ENCODE data around the gene DIO3.

Gene DIO3

DNA sequence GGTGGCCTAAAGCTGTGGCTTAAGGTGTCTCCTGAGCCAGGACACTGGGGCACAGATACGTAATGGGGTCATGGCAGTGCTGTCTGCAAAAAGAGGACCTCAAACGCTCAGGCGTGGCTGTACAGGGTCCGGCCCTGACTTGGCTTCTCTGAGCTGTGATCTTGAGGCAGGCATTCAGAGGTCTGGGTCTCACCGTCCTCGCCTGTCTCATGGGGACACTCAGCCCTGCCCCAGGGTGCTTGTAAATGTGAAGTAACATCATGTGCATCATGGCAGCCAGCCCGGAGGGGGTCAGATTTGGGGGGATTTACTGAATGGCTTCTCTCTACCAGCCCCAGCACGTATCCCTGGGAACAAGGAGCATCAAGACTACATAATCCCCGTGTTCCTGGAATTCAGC is 28.8 kb downstream of the DIO3 start:
- Histone ChIP-seq H3K4me3 (ENCODE audit: low read length) (no peak overlapping the region), H3K4me1 (ENCODE audit: control insufficient read depth, insufficient read depth, low read length) (no peaks in the 10 kb centered on the region), H3K9me3 (ENCODE audit: control insufficient read depth, insufficient read depth, low read length) (no peaks in the 10 kb centered on the region), H3K36me3 (ENCODE audit: control insufficient read depth, insufficient read depth, low read length) (no peaks in the 10 kb centered on the region), H3K27ac (ENCODE audit: low read length) (no peak overlapping the region), H3K27me3 (ENCODE audit: control insufficient read depth, insufficient read depth, low read length) (no peaks in the 10 kb centered on the region)
- WGBS (ENCODE audit: insufficient coverage, insufficient read length) = no CpG with 5 or more reads among the region's 9 CpGs
- no peak for DNase-seq (ENCODE audit: low read depth, low spot score)

DNA sequence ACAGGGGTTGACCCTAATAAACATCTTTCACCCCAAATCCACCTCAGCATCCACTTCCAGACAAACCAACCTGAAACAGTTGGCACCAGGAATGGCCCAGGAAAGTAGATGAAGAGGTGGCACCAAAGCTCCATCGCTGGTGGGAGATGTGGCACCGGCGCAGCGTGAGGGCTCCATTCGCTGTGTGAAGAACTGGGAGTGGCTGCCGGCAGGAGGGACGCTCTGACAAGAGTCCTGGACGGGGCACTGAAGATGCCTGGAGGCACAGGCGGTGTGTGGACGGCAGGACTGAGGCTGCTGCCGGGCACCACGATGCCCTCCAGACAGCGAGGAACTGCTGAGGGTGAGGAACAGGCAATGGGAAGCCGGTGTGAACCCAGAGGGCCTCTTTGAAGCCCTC is 29.3 kb downstream of the DIO3 start:
- DNase-seq (ENCODE audit: low read depth, low spot score) = no peak
- no peaks in the 10 kb centered on the region for H3K4me1 ChIP-seq (ENCODE audit: control insufficient read depth, insufficient read depth, low read length)
- no peak overlapping the region for H3K4me3 ChIP-seq (ENCODE audit: low read length)
- no peaks in the 10 kb centered on the region for H3K9me3 ChIP-seq (ENCODE audit: control insufficient read depth, insufficient read depth, low read length)
- WGBS (ENCODE audit: insufficient coverage, insufficient read length) = no CpG with 5 or more reads among the region's 14 CpGs
- H3K27ac ChIP-seq (ENCODE audit: low read length) = no peak overlapping the region
- no peaks in the 10 kb centered on the region for H3K36me3 ChIP-seq (ENCODE audit: control insufficient read depth, insufficient read depth, low read length)
- H3K27me3 ChIP-seq (ENCODE audit: control insufficient read depth, insufficient read depth, low read length) = no peaks in the 10 kb centered on the region

DNA sequence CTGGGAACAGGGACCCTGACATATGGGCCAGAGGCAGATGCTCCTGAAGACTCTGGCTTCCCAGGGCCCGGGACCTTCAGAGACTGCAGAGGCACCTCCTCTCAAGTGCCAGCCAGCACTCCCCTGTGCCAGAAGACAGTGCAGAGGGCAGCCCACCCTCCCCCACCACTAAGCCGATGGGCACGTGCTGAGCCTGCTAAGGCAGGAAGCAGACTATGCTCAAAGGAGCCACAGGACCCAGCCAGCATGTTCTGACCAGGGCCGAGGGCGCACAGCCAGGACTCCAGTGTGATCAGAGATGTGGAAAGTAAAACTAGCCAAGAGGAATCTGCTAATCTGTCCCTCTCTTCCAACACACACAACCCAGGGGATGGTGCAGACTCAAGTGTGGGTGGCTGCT is 29.8 kb downstream of the DIO3 start:
- Histone ChIP-seq H3K27me3 (ENCODE audit: control insufficient read depth, insufficient read depth, low read length) (no peaks in the 10 kb centered on the region), H3K4me1 (ENCODE audit: control insufficient read depth, insufficient read depth, low read length) (no peaks in the 10 kb centered on the region), H3K4me3 (ENCODE audit: low read length) (no peak overlapping the region), H3K27ac (ENCODE audit: low read length) (no peak overlapping the region), H3K9me3 (ENCODE audit: control insufficient read depth, insufficient read depth, low read length) (no peaks in the 10 kb centered on the region), H3K36me3 (ENCODE audit: control insufficient read depth, insufficient read depth, low read length) (no peaks in the 10 kb centered on the region)
- WGBS (ENCODE audit: insufficient coverage, insufficient read length) = no CpG with 5 or more reads among the region's 5 CpGs
- DNase-seq (ENCODE audit: low read depth, low spot score) = no peak

DNA sequence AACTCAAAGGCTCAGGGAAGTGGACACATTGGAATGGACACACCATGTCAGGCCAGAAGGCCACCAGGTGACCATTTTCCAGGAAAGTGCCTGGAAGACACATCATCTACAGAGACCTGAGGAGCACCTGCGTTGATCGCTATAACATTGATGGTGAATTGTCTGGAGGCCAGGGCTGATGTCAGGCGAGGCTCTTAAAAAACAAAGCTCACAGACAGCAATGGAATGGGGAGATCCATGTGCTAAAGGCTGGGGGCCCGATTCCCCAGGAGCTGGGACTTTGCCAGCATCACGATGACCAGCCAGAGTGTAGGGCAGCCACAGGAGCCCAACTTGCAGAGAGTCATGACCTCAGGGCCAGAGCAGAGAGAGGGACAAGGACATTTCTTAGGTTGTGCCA is 30.3 kb downstream of the DIO3 start:
- Histone ChIP-seq H3K9me3 (ENCODE audit: control insufficient read depth, insufficient read depth, low read length) (no peaks in the 10 kb centered on the region), H3K4me1 (ENCODE audit: control insufficient read depth, insufficient read depth, low read length) (no peaks in the 10 kb centered on the region), H3K27ac (ENCODE audit: low read length) (no peak overlapping the region), H3K4me3 (ENCODE audit: low read length) (no peak overlapping the region), H3K36me3 (ENCODE audit: control insufficient read depth, insufficient read depth, low read length) (no peaks in the 10 kb centered on the region), H3K27me3 (ENCODE audit: control insufficient read depth, insufficient read depth, low read length) (no peaks in the 10 kb centered on the region)
- no peak for DNase-seq (ENCODE audit: low read depth, low spot score)
- no CpG with 5 or more reads among the region's 5 CpGs for WGBS (ENCODE audit: insufficient coverage, insufficient read length)

DNA sequence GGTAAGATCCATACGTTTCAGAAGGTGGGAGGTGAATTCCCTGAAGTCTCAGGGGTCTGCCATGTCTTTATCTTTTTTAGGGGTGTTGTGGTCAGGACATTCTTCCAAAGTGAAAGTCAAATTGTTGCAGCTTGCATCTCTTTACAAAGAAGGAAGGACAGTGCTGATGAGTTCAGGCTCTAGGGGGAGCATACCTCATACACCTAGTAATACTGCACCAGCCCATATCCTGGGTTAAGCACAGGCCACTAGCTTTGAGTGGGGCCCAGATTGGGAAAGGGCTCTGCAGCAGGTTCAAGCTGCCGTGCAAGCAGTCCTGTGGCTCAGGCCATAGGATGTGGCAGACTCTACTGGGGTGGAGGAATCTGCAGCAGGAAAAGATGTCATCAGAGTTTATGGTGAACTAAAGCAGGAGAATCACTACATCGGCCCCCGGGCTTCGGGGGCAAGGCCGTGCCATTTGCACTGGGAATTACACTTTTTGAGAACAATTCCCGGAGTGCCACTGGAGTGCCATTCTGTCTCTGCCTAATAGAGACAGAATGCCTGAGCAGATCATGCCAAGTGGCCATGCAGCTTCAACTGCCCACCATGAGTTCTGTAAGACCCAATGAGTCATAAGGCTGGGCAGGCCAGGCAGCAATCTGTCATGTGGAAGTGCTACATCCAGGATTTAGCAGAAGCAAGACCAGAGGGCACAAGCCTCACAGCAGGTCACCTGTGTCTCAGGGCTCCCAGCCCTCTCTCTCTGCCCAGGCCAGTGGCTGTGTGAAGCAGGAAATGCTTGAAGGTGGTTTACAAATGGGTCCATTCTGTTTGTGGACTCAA is 32.3 kb downstream of the DIO3 start:
- Histone ChIP-seq H3K4me1 (ENCODE audit: control insufficient read depth, insufficient read depth, low read length) (no peaks in the 10 kb centered on the region), H3K9me3 (ENCODE audit: control insufficient read depth, insufficient read depth, low read length) (no peaks in the 10 kb centered on the region), H3K36me3 (ENCODE audit: control insufficient read depth, insufficient read depth, low read length) (no peaks in the 10 kb centered on the region), H3K27me3 (ENCODE audit: control insufficient read depth, insufficient read depth, low read length) (no peaks in the 10 kb centered on the region), H3K27ac (ENCODE audit: low read length) (no peak overlapping the region), H3K4me3 (ENCODE audit: low read length) (no peak overlapping the region)
- WGBS (ENCODE audit: insufficient coverage, insufficient read length) = no CpG with 5 or more reads among the region's 7 CpGs
- DNase-seq (ENCODE audit: low read depth, low spot score) = no peak

DNA sequence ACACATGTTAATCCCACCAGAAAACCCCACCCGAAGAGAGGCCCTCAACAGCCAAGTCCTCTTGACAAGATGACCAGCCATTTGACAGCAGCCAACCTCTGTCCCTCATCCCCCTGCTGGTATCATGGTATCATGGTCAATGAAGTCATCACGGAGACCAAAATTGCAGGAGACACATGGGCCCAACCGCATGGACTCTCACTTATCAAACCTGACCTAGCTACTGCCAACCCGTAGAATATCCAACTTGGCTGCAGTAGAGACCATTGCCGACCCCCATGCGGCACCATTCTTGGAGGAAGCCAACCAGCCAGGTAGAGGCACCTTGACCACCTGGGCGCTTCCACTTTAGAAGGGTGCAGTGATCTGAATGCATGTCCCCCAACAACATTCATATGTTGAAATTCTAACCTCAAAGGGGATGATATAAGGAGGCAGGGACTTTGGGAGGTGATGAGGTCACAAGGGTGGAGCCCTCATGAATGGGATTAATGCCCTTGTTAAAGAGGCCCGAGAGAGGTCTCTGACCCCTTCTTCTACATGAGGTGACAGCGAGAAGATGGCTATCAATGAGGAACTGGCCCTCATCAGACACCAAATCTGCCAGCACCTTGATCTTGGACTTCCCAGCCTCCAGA is 33.3 kb downstream of the DIO3 start:
- Histone ChIP-seq H3K9me3 (ENCODE audit: control insufficient read depth, insufficient read depth, low read length) (no peaks in the 10 kb centered on the region), H3K27me3 (ENCODE audit: control insufficient read depth, insufficient read depth, low read length) (no peaks in the 10 kb centered on the region), H3K27ac (ENCODE audit: low read length) (no peak overlapping the region), H3K4me1 (ENCODE audit: control insufficient read depth, insufficient read depth, low read length) (no peaks in the 10 kb centered on the region), H3K4me3 (ENCODE audit: low read length) (no peak overlapping the region), H3K36me3 (ENCODE audit: control insufficient read depth, insufficient read depth, low read length) (no peaks in the 10 kb centered on the region)
- no CpG with 5 or more reads among the region's 9 CpGs for WGBS (ENCODE audit: insufficient coverage, insufficient read length)
- no peak for DNase-seq (ENCODE audit: low read depth, low spot score)

DNA sequence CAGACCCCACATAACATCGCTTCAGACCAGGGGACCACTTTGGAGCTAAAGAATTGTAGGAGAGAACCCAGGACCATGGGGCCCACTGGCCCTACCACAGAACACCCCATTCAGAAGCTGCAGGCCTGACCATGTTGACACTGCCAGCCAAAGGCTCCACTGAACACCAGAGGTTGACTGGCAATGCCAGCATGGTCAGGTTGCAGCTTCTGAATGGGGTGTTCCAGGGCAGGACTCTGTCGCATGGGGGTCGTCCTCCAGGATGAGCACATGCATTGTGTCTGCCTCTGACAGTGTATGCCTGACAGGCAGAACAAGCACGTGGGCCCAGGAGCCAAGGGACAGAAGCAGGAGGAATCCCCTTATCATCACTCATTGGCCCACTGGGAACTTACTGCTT is 34.1 kb downstream of the DIO3 start:
- Histone ChIP-seq H3K9me3 (ENCODE audit: control insufficient read depth, insufficient read depth, low read length) (no peaks in the 10 kb centered on the region), H3K4me1 (ENCODE audit: control insufficient read depth, insufficient read depth, low read length) (no peaks in the 10 kb centered on the region), H3K27me3 (ENCODE audit: control insufficient read depth, insufficient read depth, low read length) (no peaks in the 10 kb centered on the region), H3K4me3 (ENCODE audit: low read length) (no peak overlapping the region), H3K36me3 (ENCODE audit: control insufficient read depth, insufficient read depth, low read length) (no peaks in the 10 kb centered on the region), H3K27ac (ENCODE audit: low read length) (no peak overlapping the region)
- WGBS (ENCODE audit: insufficient coverage, insufficient read length) = no CpG with 5 or more reads among the region's 4 CpGs
- DNase-seq (ENCODE audit: low read depth, low spot score) = no peak

DNA sequence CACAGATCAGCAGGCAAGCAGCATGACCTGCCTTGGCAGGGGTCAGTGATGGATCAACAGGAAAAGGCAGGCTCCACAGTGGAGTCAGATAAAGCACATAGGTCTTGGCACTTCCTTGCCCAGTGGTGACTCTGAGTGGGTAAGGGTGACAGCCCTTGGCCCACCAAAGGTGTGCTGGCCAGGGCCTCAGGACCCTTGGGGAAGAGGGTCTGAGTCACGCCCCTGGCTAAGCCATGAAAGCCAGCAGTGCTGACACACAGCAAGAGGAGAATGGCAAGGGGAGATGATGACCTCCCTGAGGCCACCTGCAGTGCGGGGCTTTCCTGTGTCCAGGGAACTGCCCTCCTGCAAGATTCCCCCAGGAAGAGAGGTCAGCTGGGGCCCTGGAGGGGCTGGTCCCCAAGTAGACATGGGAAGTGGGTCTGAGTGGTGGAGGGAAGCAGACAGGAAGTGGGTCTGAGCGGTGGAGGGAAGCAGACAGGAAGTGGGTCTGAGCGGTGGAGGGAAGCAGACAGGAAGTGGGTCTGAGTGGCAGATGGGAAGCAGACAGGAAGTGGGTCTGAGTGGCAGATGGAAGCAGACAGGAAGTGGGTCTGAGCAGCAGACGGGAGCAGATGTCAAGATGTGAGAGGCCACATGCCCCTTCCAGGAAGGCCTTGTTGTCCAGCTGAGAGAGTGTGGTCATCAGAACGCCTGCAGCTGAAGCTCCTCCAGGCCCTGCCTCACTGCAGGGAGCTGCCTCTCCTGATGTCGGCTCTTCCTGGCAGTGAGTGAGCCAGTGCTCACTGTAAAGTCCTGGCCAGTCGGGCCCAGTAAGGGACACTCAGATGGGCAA is 34.8 kb downstream of the DIO3 start:
- H3K27ac ChIP-seq (ENCODE audit: low read length) = no peak overlapping the region
- no CpG with 5 or more reads among the region's 8 CpGs for WGBS (ENCODE audit: insufficient coverage, insufficient read length)
- no peak for DNase-seq (ENCODE audit: low read depth, low spot score)
- H3K9me3 ChIP-seq (ENCODE audit: control insufficient read depth, insufficient read depth, low read length) = no peaks in the 10 kb centered on the region
- no peaks in the 10 kb centered on the region for H3K27me3 ChIP-seq (ENCODE audit: control insufficient read depth, insufficient read depth, low read length)
- no peaks in the 10 kb centered on the region for H3K4me1 ChIP-seq (ENCODE audit: control insufficient read depth, insufficient read depth, low read length)
- H3K36me3 ChIP-seq (ENCODE audit: control insufficient read depth, insufficient read depth, low read length) = no peaks in the 10 kb centered on the region
- no peak overlapping the region for H3K4me3 ChIP-seq (ENCODE audit: low read length)

DNA sequence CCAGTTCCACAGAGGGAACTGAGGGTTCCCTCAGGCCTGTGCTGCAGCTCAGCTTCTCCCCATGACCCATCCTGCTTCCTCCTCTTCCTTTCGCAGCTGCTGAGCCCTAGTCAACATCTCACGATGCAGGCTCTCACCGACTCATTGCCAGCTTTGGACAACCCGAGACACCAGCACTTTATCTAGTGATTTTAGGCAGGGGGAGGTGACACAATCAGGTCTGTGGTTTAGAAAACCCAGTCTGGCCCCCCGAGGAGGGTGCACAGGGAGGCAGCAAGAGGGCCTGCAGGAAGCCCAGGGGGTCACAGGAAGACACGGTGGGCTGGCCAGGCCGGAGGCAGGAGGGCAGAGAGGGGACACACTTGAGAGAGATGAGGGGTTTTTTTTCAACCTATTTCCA is 35.4 kb downstream of the DIO3 start:
- no peak for DNase-seq (ENCODE audit: low read depth, low spot score)
- Histone ChIP-seq H3K27me3 (ENCODE audit: control insufficient read depth, insufficient read depth, low read length) (no peaks in the 10 kb centered on the region), H3K4me1 (ENCODE audit: control insufficient read depth, insufficient read depth, low read length) (no peaks in the 10 kb centered on the region), H3K36me3 (ENCODE audit: control insufficient read depth, insufficient read depth, low read length) (no peaks in the 10 kb centered on the region), H3K27ac (ENCODE audit: low read length) (no peak overlapping the region), H3K9me3 (ENCODE audit: control insufficient read depth, insufficient read depth, low read length) (no peaks in the 10 kb centered on the region), H3K4me3 (ENCODE audit: low read length) (no peak overlapping the region)
- WGBS (ENCODE audit: insufficient coverage, insufficient read length) = no CpG with 5 or more reads among the region's 7 CpGs

DNA sequence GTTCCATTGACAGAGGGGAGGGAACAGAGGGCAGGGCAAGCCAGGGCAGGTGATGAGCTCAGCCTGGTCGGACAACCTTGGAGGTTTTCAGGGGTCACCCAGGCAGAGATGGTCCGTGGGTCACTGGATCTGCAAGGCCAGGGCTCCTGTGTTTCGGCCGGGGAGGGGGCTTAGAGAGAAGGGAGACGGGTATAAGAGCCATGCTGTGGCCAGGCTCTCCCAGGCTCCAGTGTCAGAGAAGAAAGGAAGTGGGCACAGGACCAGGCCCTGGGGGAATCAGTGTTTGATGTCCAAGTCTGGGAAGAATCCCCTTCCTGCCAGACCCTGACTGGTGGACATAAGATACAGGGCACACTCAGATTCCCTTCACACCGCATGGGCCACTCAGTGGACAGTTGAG is 36.9 kb downstream of the DIO3 start:
- Histone ChIP-seq H3K4me1 (ENCODE audit: control insufficient read depth, insufficient read depth, low read length) (no peaks in the 10 kb centered on the region), H3K27me3 (ENCODE audit: control insufficient read depth, insufficient read depth, low read length) (no peaks in the 10 kb centered on the region), H3K36me3 (ENCODE audit: control insufficient read depth, insufficient read depth, low read length) (no peaks in the 10 kb centered on the region), H3K9me3 (ENCODE audit: control insufficient read depth, insufficient read depth, low read length) (no peaks in the 10 kb centered on the region), H3K27ac (ENCODE audit: low read length) (no peak overlapping the region), H3K4me3 (ENCODE audit: low read length) (no peak overlapping the region)
- WGBS (ENCODE audit: insufficient coverage, insufficient read length) = no CpG with 5 or more reads among the region's 6 CpGs
- no peak for DNase-seq (ENCODE audit: low read depth, low spot score)
